ENCODE data around the gene EN2.

EN2 gene

GRCh38 chr7:155458111-155458877, at the start of gene EN2:
Gene EN2, plus strand, starts transcription at chr7:155458129. Its CDS starts 249 bp downstream, at chr7:155458378.
- H3K27me3 Mint-ChIP-seq (ENCODE audit: low read depth): peaks cover 93% of the 10 kb centered on the region
- H3K4me1 Mint-ChIP-seq: peaks cover 24% of the 10 kb centered on the region
- H3K4me3 Mint-ChIP-seq: peak within 1 kb of the TSS; percentile 80 to 85 (median 80)
- no peak within 1 kb of the TSS for H3K27ac Mint-ChIP-seq
- no peaks in the 10 kb centered on the region for H3K36me3 Mint-ChIP-seq (ENCODE audit: low read depth)
- H3K9me3 Mint-ChIP-seq: no peaks in the 10 kb centered on the region
- TF ChIP-seq CTCF (IDR thresholded peaks at IDR 0.05; ENCODE audit: unreplicated experiment in 3 of 3): no peak

GRCh38 chr7:155408651-155409586, 49.0 kb upstream of the EN2 start:
- Mint-ChIP-seq H3K36me3 (ENCODE audit: low read depth) (no peaks in the 10 kb centered on the region), H3K27me3 (ENCODE audit: low read depth) (peaks cover 54% of the 10 kb centered on the region), H3K4me1 (peaks cover 4% of the 10 kb centered on the region), H3K9me3 (peaks cover 5% of the 10 kb centered on the region), H3K27ac (no peak overlapping the region), H3K4me3 (no peak overlapping the region)
- TF ChIP-seq CTCF (IDR thresholded peaks at IDR 0.05; ENCODE audit: unreplicated experiment in 3 of 3): no peak

GRCh38 chr7:155409980-155410379, 47.9 kb upstream of the EN2 start:
- no peak for TF ChIP-seq CTCF (IDR thresholded peaks at IDR 0.05; ENCODE audit: unreplicated experiment in 3 of 3)
- H3K9me3 Mint-ChIP-seq: peaks cover 5% of the 10 kb centered on the region
- H3K36me3 Mint-ChIP-seq (ENCODE audit: low read depth): no peaks in the 10 kb centered on the region
- H3K4me1 Mint-ChIP-seq: peaks cover 4% of the 10 kb centered on the region
- peaks cover 61% of the 10 kb centered on the region for H3K27me3 Mint-ChIP-seq (ENCODE audit: low read depth)
- H3K27ac Mint-ChIP-seq: no peak overlapping the region
- peak overlapping the region in 1 of 3 experiments; percentile 22 for H3K4me3 Mint-ChIP-seq

- peaks cover 4% of the 10 kb centered on the region for H3K4me1 Mint-ChIP-seq
- TF ChIP-seq CTCF (IDR thresholded peaks at IDR 0.05; ENCODE audit: unreplicated experiment in 3 of 3): no peak
- H3K36me3 Mint-ChIP-seq (ENCODE audit: low read depth): no peaks in the 10 kb centered on the region
- H3K27ac Mint-ChIP-seq: no peak overlapping the region
- no peak overlapping the region for H3K4me3 Mint-ChIP-seq
- H3K9me3 Mint-ChIP-seq: peaks cover 5% of the 10 kb centered on the region
- peaks cover 59% of the 10 kb centered on the region for H3K27me3 Mint-ChIP-seq (ENCODE audit: low read depth)
Observed at GRCh38 chr7:155410431-155410830, 47.5 kb upstream of the EN2 start.

- Mint-ChIP-seq H3K36me3 (ENCODE audit: low read depth) (no peaks in the 10 kb centered on the region), H3K9me3 (peaks cover 3% of the 10 kb centered on the region), H3K27ac (no peak overlapping the region), H3K27me3 (ENCODE audit: low read depth) (peaks cover 58% of the 10 kb centered on the region), H3K4me1 (peaks cover 4% of the 10 kb centered on the region), H3K4me3 (no peak overlapping the region)
- TF ChIP-seq CTCF (IDR thresholded peaks at IDR 0.05; ENCODE audit: unreplicated experiment in 3 of 3): no peak
Observed at GRCh38 chr7:155411718-155412415, 46.1 kb upstream of the EN2 start.
